DOHH2 (cell line): ENCODE results near the gene TMEM215.

Experiments used
- H3F3A ChIP-seq: fragments of 200-600 bp; sonication (generic), shearing (Covaris generic); 2 replicates; pipeline ENCODE4 v1.6.0; 2016; ENCODE audit warnings: antibody characterized with exemption, mild to moderate bottlenecking; ENCODE audit not compliant: control insufficient read depth, insufficient read depth
- H3K27ac ChIP-seq: fragments of 200-600 bp; sonication (generic); 2 replicates; pipeline ENCODE4 v1.5.1; 2014; ENCODE audit warnings: low read depth, mild to moderate bottlenecking, low read length, moderate library complexity
- H3K27me3 ChIP-seq: fragments of 200-600 bp; sonication (generic); 2 replicates; pipeline ENCODE4 v1.6.1; 2014; ENCODE audit warnings: mild to moderate bottlenecking, low read length, mixed read lengths; ENCODE audit not compliant: control insufficient read depth
- H3K36me3 ChIP-seq: fragments of 200-600 bp; sonication (generic); 2 replicates; pipeline ENCODE4 v1.6.1; 2014; ENCODE audit warnings: mild to moderate bottlenecking, low read length, moderate library complexity, mixed read lengths; ENCODE audit not compliant: control insufficient read depth
- H3K4me1 ChIP-seq: fragments of 200-600 bp; sonication (generic); 2 replicates; pipeline ENCODE4 v1.6.1; 2014; ENCODE audit warnings: mild to moderate bottlenecking, low read length, mixed read lengths; ENCODE audit not compliant: control insufficient read depth
- H3K4me2 ChIP-seq: fragments of 200-600 bp; sonication (generic); 2 replicates; pipeline ENCODE4 v1.6.0; 2014; ENCODE audit warnings: mild to moderate bottlenecking, low read length, moderate library complexity
- H3K4me3 ChIP-seq: fragments of 200-600 bp; sonication (generic); 2 replicates; pipeline ENCODE4 v1.5.1; 2014; ENCODE audit warnings: mild to moderate bottlenecking, low read length, mixed read lengths
- H3K79me2 ChIP-seq: fragments of 200-600 bp; sonication (generic); 2 replicates; pipeline ENCODE4 v1.6.1; 2014; ENCODE audit warnings: mild to moderate bottlenecking, low read length, mixed read lengths; ENCODE audit not compliant: control insufficient read depth
- H3K9me2 ChIP-seq: fragments of 200-600 bp; sonication (generic); replicated peaks from 2 replicates; pipeline ENCODE4 v1.6.1; 2014; ENCODE audit warnings: mild to moderate bottlenecking, low read length, mixed read lengths; ENCODE audit not compliant: control insufficient read depth
- H3K9me3 ChIP-seq: fragments of 200-600 bp; sonication (generic); 2 replicates; pipeline ENCODE4 v1.6.1; 2014; ENCODE audit warnings: antibody characterized with exemption, low read length, mixed read lengths; ENCODE audit not compliant: control insufficient read depth, insufficient read depth
- H4K20me1 ChIP-seq: fragments of 200-600 bp; sonication (generic); 2 replicates; pipeline ENCODE4 v1.6.0; 2014; ENCODE audit warnings: low read depth, mild to moderate bottlenecking, antibody characterized with exemption, low read length, moderate library complexity; ENCODE audit not compliant: control insufficient read depth, insufficient read depth
- CTCF ChIP-seq: fragments of 200-600 bp; sonication (generic); IDR thresholded peaks from one replicate; pipeline ENCODE4 v1.5.1; 2014; ENCODE audit warnings: antibody characterized with exemption, mild to moderate bottlenecking, low read depth, low read length; ENCODE audit not compliant: poor library complexity, severe bottlenecking
- EZH2phosphoT487 ChIP-seq: fragments of 200-600 bp; sonication (generic); IDR thresholded peaks from 2 replicates; pipeline ENCODE4 v1.6.1; 2017; ENCODE audit warnings: borderline replicate concordance, mild to moderate bottlenecking, antibody characterized with exemption, low read length, moderate library complexity, mixed read lengths

TMEM215 gene, protein sequence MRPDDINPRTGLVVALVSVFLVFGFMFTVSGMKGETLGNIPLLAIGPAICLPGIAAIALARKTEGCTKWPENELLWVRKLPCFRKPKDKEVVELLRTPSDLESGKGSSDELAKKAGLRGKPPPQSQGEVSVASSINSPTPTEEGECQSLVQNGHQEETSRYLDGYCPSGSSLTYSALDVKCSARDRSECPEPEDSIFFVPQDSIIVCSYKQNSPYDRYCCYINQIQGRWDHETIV

GRCh38 chr9:32783168-32783891 lies at the start of gene TMEM215:
Gene TMEM215 (plus strand): TSS chr9:32783540. CDS start chr9:32784184, 644 bp downstream.
- Histone ChIP-seq H3K27ac (no peak within 1 kb of the TSS), H3K9me2 (no peaks in the 10 kb centered on the region), H3F3A (no peaks in the 10 kb centered on the region), H3K4me2 (no peak within 1 kb of the TSS), H3K9me3 (no peaks in the 10 kb centered on the region), H4K20me1 (no peaks in the 10 kb centered on the region), H3K4me3 (no peak within 1 kb of the TSS), H3K4me1 (no peaks in the 10 kb centered on the region), H3K79me2 (no peaks in the 10 kb centered on the region), H3K27me3 (no peaks in the 10 kb centered on the region), H3K36me3 (no peaks in the 10 kb centered on the region)
- TF ChIP-seq EZH2phosphoT487 (no peak), CTCF (no peak)

GRCh38 chr9:32735476-32735875 lies 47.9 kb upstream of the TMEM215 start:
- H3K27ac ChIP-seq: no peak overlapping the region
- no peaks in the 10 kb centered on the region for H3K27me3 ChIP-seq
- no peaks in the 10 kb centered on the region for H3K9me2 ChIP-seq
- no peaks in the 10 kb centered on the region for H3K9me3 ChIP-seq
- no peaks in the 10 kb centered on the region for H3K4me1 ChIP-seq
- no peaks in the 10 kb centered on the region for H3K79me2 ChIP-seq
- TF ChIP-seq EZH2phosphoT487 (no peak), CTCF (no peak)
- no peaks in the 10 kb centered on the region for H3K36me3 ChIP-seq
- H3F3A ChIP-seq: no peaks in the 10 kb centered on the region
- no peak overlapping the region for H3K4me3 ChIP-seq
- H4K20me1 ChIP-seq: no peaks in the 10 kb centered on the region
- H3K4me2 ChIP-seq: no peak overlapping the region

DNA sequence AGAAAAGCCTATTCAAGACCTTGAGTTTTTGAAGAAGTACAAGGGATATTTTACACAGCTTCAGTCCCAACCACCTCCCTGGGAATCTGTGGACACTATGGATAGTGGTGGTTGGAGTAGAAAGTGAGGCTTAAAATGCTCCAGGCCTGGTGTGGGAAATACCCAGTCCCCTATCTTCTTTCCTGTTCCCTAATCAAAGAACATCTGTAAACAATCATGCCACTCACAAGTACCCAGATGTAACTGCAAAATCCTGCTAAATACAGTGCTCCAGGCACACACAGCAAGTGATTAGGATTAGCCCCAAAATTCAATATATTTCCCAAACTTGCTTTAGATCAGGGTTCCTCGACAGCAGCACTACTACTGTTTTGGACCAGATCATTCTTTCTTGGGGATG lies 46.0 kb upstream of the TMEM215 start:
- no peaks in the 10 kb centered on the region for H3K36me3 ChIP-seq
- H4K20me1 ChIP-seq: no peaks in the 10 kb centered on the region
- no peak overlapping the region for H3K27ac ChIP-seq
- H3K79me2 ChIP-seq: no peaks in the 10 kb centered on the region
- H3K27me3 ChIP-seq: no peaks in the 10 kb centered on the region
- no peaks in the 10 kb centered on the region for H3K4me1 ChIP-seq
- H3K4me3 ChIP-seq: no peak overlapping the region
- H3K9me3 ChIP-seq: no peaks in the 10 kb centered on the region
- H3K4me2 ChIP-seq: no peak overlapping the region
- no peaks in the 10 kb centered on the region for H3K9me2 ChIP-seq
- TF ChIP-seq EZH2phosphoT487 (no peak), CTCF (no peak)
- H3F3A ChIP-seq: no peaks in the 10 kb centered on the region
